Choroid plexus epithelial cell (primary cell): ENCODE data around the gene HSPA1B.
"Not testable (repeated sequence)": the region's sequence is repeated elsewhere in the genome, so short reads cannot be mapped to it uniquely, and the experiment has no call there.

Experiments used
- DNase-seq: peaks from one replicate; pipeline ENCODE4 v3.0.0-alpha.2; 2010; ENCODE audit warnings: low read depth
- H3K4me3 ChIP-seq: 2 replicates; pipeline ENCODE4 v1.5.1; 2011; ENCODE audit warnings: low read depth, mild to moderate bottlenecking, control low read depth, low read length, moderate library complexity
- CTCF ChIP-seq: conservative IDR thresholded peaks from 2 replicates; pipeline ENCODE4 v1.5.1; 2011; ENCODE audit warnings: low read depth, mild to moderate bottlenecking, control low read depth, inconsistent platforms, low read length, moderate library complexity

The HSPA1B gene

GRCh38 chr6:31861919-31862343 is 34.4 kb downstream of the HSPA1B start:
- peak overlapping the region; percentile 96 for H3K4me3 ChIP-seq
- no peak for DNase-seq
- no peak for TF ChIP-seq CTCF

GRCh38 chr6:31862344-31863235 is 35.1 kb downstream of the HSPA1B start, which contains the start of gene NEU1:
Gene NEU1, minus strand, starts transcription at chr6:31862821. Its CDS starts 45 bp downstream, at chr6:31862776.
- H3K4me3 ChIP-seq, result peak within 1 kb of the TSS; percentile 96
- TF ChIP-seq CTCF, result no peak

GRCh38 chr6:31864123-31864562 is 36.6 kb downstream of the HSPA1B start:
- not testable (repeated sequence) for DNase-seq

More at GRCh38 chr6:31862344-31863235, 35.1 kb downstream of the HSPA1B start, which contains the start of gene NEU1:
- DNase-seq, result peak; percentile 100

GRCh38 chr6:31864818-31865204 is 37.3 kb downstream of the HSPA1B start:
- no peak for TF ChIP-seq CTCF
- H3K4me3 ChIP-seq, result no peak overlapping the region

More at GRCh38 chr6:31864123-31864562, 36.6 kb downstream of the HSPA1B start:
- H3K4me3 ChIP-seq, result peak overlapping the region; percentile 68

GRCh38 chr6:31865205-31866118 is 37.9 kb downstream of the HSPA1B start:
- DNase-seq, result peak; percentile 30
- H3K4me3 ChIP-seq, result no peak overlapping the region
- TF ChIP-seq CTCF, result no peak

More at GRCh38 chr6:31864818-31865204, 37.3 kb downstream of the HSPA1B start:
- no peak for DNase-seq

- not testable (repeated sequence) for H3K4me3 ChIP-seq, DNase-seq
Measured at GRCh38 chr6:31868658-31868971, 41.1 kb downstream of the HSPA1B start.

- no peak overlapping the region for H3K4me3 ChIP-seq
- TF ChIP-seq CTCF, result no peak
- no peak for DNase-seq
Measured at GRCh38 chr6:31869343-31869742, 41.8 kb downstream of the HSPA1B start.
